C4-2B (cell line): ENCODE measurements around the gene PSMD12.

ENCODE experiments used
- ZFX ChIP-seq: fragments of 450-650 bp; IDR thresholded peaks from 2 replicates; pipeline ENCODE4 v1.6.1; 2017
- TF ChIP-seq, protein P1 (sequence below): fragments of 450-650 bp; conservative IDR thresholded peaks from 2 replicates; pipeline ENCODE4 v1.5.1; 2017; ENCODE audit warnings: mild to moderate bottlenecking

GRCh38 chr17:67364847-67365737 lies 1.3 kb downstream of the PSMD12 start:
- TF ChIP-seq, protein P1, sequence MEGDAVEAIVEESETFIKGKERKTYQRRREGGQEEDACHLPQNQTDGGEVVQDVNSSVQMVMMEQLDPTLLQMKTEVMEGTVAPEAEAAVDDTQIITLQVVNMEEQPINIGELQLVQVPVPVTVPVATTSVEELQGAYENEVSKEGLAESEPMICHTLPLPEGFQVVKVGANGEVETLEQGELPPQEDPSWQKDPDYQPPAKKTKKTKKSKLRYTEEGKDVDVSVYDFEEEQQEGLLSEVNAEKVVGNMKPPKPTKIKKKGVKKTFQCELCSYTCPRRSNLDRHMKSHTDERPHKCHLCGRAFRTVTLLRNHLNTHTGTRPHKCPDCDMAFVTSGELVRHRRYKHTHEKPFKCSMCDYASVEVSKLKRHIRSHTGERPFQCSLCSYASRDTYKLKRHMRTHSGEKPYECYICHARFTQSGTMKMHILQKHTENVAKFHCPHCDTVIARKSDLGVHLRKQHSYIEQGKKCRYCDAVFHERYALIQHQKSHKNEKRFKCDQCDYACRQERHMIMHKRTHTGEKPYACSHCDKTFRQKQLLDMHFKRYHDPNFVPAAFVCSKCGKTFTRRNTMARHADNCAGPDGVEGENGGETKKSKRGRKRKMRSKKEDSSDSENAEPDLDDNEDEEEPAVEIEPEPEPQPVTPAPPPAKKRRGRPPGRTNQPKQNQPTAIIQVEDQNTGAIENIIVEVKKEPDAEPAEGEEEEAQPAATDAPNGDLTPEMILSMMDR, result no peak
- TF ChIP-seq ZFX, result no peak
